HUES64 (cell line): ENCODE results near the gene REXO4.

Experiments used
- H3K27ac ChIP-seq: 2 replicates; pipeline ENCODE4 v1.7.0; 2013; ENCODE audit warnings: low read depth, low read length, inconsistent platforms
- H3K27me3 ChIP-seq: 2 replicates; pipeline ENCODE4 v1.6.1; 2013; ENCODE audit warnings: mild to moderate bottlenecking, low read length; ENCODE audit not compliant: insufficient read depth
- H3K36me3 ChIP-seq: 2 replicates; pipeline ENCODE4 v1.6.1; 2013; ENCODE audit warnings: mild to moderate bottlenecking, low read length; ENCODE audit not compliant: insufficient read depth
- H3K4me1 ChIP-seq: 2 replicates; pipeline ENCODE4 v1.6.1; 2013; ENCODE audit warnings: mild to moderate bottlenecking, low read length, moderate library complexity; ENCODE audit not compliant: insufficient read depth
- H3K4me3 ChIP-seq: 2 replicates; pipeline ENCODE4 v1.5.1; 2013; ENCODE audit warnings: mild to moderate bottlenecking, low read length, moderate library complexity
- H3K9ac ChIP-seq: 2 replicates; pipeline ENCODE4 v1.6.1; 2013; ENCODE audit warnings: mild to moderate bottlenecking, low read depth, low read length
- H3K9me3 ChIP-seq: 2 replicates; pipeline ENCODE4 v1.6.1; 2013; ENCODE audit warnings: low read depth, low read length; ENCODE audit not compliant: insufficient read depth
- WGBS: fragments of 150-250, 120-280 bp; methylation state at CpG from one replicate; pipeline ENCODE4 v1.1.7; 2013; ENCODE audit warnings: missing lambda C conversion rate; 5-methylcytosine and 5-hydroxymethylcytosine counted together

REXO4 gene

GRCh38 chr9:133448487-133448972, 30.7 kb upstream of the REXO4 start:
- Histone ChIP-seq H3K4me1 (no peaks in the 10 kb centered on the region), H3K27me3 (no peaks in the 10 kb centered on the region), H3K4me3 (no peak overlapping the region), H3K36me3 (no peaks in the 10 kb centered on the region), H3K9me3 (no peaks in the 10 kb centered on the region), H3K27ac (no peak overlapping the region), H3K9ac (no peak overlapping the region)
- WGBS: 88% methylated on average over 13 of the region's 13 CpGs

- H3K36me3 ChIP-seq: no peaks in the 10 kb centered on the region
- no peaks in the 10 kb centered on the region for H3K9me3 ChIP-seq
- no peak overlapping the region for H3K4me3 ChIP-seq
- H3K27me3 ChIP-seq: no peaks in the 10 kb centered on the region
- H3K27ac ChIP-seq: no peak overlapping the region
- 85% methylated on average over 23 of the region's 23 CpGs for WGBS
- H3K9ac ChIP-seq: no peak overlapping the region
- no peaks in the 10 kb centered on the region for H3K4me1 ChIP-seq
Measured at GRCh38 chr9:133445293-133445969, 27.6 kb upstream of the REXO4 start.

GRCh38 chr9:133443982-133444381, 26.2 kb upstream of the REXO4 start:
- Histone ChIP-seq H3K27ac (no peak overlapping the region), H3K27me3 (no peaks in the 10 kb centered on the region), H3K36me3 (no peaks in the 10 kb centered on the region), H3K9me3 (no peaks in the 10 kb centered on the region), H3K9ac (no peak overlapping the region), H3K4me3 (no peak overlapping the region), H3K4me1 (no peaks in the 10 kb centered on the region)
- WGBS: 86% methylated on average over 8 of the region's 8 CpGs

- no peak overlapping the region for H3K27ac ChIP-seq
- 93% methylated on average over 15 of the region's 15 CpGs for WGBS
- H3K27me3 ChIP-seq: no peaks in the 10 kb centered on the region
- H3K9ac ChIP-seq: no peak overlapping the region
- no peaks in the 10 kb centered on the region for H3K9me3 ChIP-seq
- no peaks in the 10 kb centered on the region for H3K36me3 ChIP-seq
- H3K4me3 ChIP-seq: no peak overlapping the region
- H3K4me1 ChIP-seq: no peaks in the 10 kb centered on the region
Measured at GRCh38 chr9:133443248-133443647, 25.4 kb upstream of the REXO4 start.

- Histone ChIP-seq H3K9ac (no peak overlapping the region), H3K36me3 (no peaks in the 10 kb centered on the region), H3K4me3 (no peak overlapping the region), H3K27me3 (no peaks in the 10 kb centered on the region), H3K4me1 (no peaks in the 10 kb centered on the region), H3K9me3 (no peaks in the 10 kb centered on the region), H3K27ac (no peak overlapping the region)
- WGBS: 87% methylated on average over 5 of the region's 5 CpGs
Measured at GRCh38 chr9:133441571-133441970, 23.8 kb upstream of the REXO4 start.

- Histone ChIP-seq H3K27me3 (no peaks in the 10 kb centered on the region), H3K9me3 (no peaks in the 10 kb centered on the region), H3K4me3 (no peak overlapping the region), H3K36me3 (no peaks in the 10 kb centered on the region), H3K4me1 (no peaks in the 10 kb centered on the region), H3K9ac (no peak overlapping the region), H3K27ac (no peak overlapping the region)
- 93% methylated on average over 12 of the region's 12 CpGs for WGBS
Measured at GRCh38 chr9:133440874-133441273, 23.1 kb upstream of the REXO4 start.

- H3K9me3 ChIP-seq: no peaks in the 10 kb centered on the region
- no peaks in the 10 kb centered on the region for H3K4me1 ChIP-seq
- H3K27ac ChIP-seq: no peak overlapping the region
- H3K36me3 ChIP-seq: no peaks in the 10 kb centered on the region
- H3K27me3 ChIP-seq: no peaks in the 10 kb centered on the region
- no peak overlapping the region for H3K4me3 ChIP-seq
- H3K9ac ChIP-seq: no peak overlapping the region
- WGBS: 62% methylated on average over 3 of the region's 4 CpGs
Measured at GRCh38 chr9:133439337-133439736, 21.5 kb upstream of the REXO4 start.

- Histone ChIP-seq H3K27ac (no peak overlapping the region), H3K9me3 (no peaks in the 10 kb centered on the region)
- WGBS: 92% methylated on average over 20 of the region's 20 CpGs
Measured at GRCh38 chr9:133437753-133438531, 20.1 kb upstream of the REXO4 start.

GRCh38 chr9:133436681-133437080, 18.9 kb upstream of the REXO4 start:
- no peaks in the 10 kb centered on the region for H3K9me3 ChIP-seq
- H3K4me3 ChIP-seq: no peak overlapping the region
- H3K4me1 ChIP-seq: no peaks in the 10 kb centered on the region
- H3K27me3 ChIP-seq: no peaks in the 10 kb centered on the region
- no peak overlapping the region for H3K9ac ChIP-seq
- WGBS: 87% methylated on average over 16 of the region's 16 CpGs
- no peaks in the 10 kb centered on the region for H3K36me3 ChIP-seq
- H3K27ac ChIP-seq: no peak overlapping the region

More at GRCh38 chr9:133437753-133438531, 20.1 kb upstream of the REXO4 start:
- H3K4me1 ChIP-seq: no peaks in the 10 kb centered on the region
- no peak overlapping the region for H3K4me3 ChIP-seq
- no peaks in the 10 kb centered on the region for H3K36me3 ChIP-seq
- no peaks in the 10 kb centered on the region for H3K27me3 ChIP-seq
- no peak overlapping the region for H3K9ac ChIP-seq

GRCh38 chr9:133433351-133433843, 15.6 kb upstream of the REXO4 start:
- peaks cover 9% of the 10 kb centered on the region for H3K27me3 ChIP-seq
- no peak overlapping the region for H3K4me3 ChIP-seq
- H3K9me3 ChIP-seq: no peaks in the 10 kb centered on the region
- WGBS: 90% methylated on average over 11 of the region's 11 CpGs
- H3K4me1 ChIP-seq: no peaks in the 10 kb centered on the region
- H3K36me3 ChIP-seq: no peaks in the 10 kb centered on the region
- no peak overlapping the region for H3K9ac ChIP-seq
- H3K27ac ChIP-seq: no peak overlapping the region

- no CpG with 5 or more reads among the region's 1 CpG for WGBS
- H3K36me3 ChIP-seq: 0 out of 2 replicates have a peak, but pooled peaks cover 4% of the 10 kb centered on the region
- peaks cover 20% of the 10 kb centered on the region for H3K27me3 ChIP-seq
- H3K9ac ChIP-seq: no peak overlapping the region
- peak overlapping the region; percentile 53 for H3K4me3 ChIP-seq
- no peaks in the 10 kb centered on the region for H3K4me1 ChIP-seq
- H3K9me3 ChIP-seq: 0 out of 2 replicates have a peak, but pooled peaks cover 2% of the 10 kb centered on the region
- H3K27ac ChIP-seq: no peak overlapping the region
Measured at GRCh38 chr9:133430244-133430643, 12.4 kb upstream of the REXO4 start.
